ENCODE measurements around the gene KHSRP.

- TF ChIP-seq CTCF (conservative IDR thresholded peaks at IDR 0.05) (no peak), EZH2 (IDR thresholded peaks at IDR 0.05; ENCODE audit: low read depth) (no peak)
These were observed 7.8 kb downstream of the KHSRP start for GRCh38 chr19:6416658-6417405.
